ENCODE measurements around the gene ATRX.
A peak's percentile ranks its signal among the peaks of the same experiment; 100 is the strongest.
"Not testable (repeated sequence)": the region's sequence is repeated elsewhere in the genome, so short reads cannot be mapped to it uniquely, and the experiment has no call there.

Gene ATRX

GRCh38 chrX:77785486-77786364 lies at the start of gene ATRX:
TSS of gene ATRX (minus strand) at chrX:77786216. CDS start at chrX:77786001, 215 bp downstream.
- peak; percentile 76 for DNase-seq

- DNase-seq: not testable (repeated sequence)
Observed at GRCh38 chrX:77831544-77831943, 45.5 kb upstream of the ATRX start.

- not testable (repeated sequence) for DNase-seq
Observed at GRCh38 chrX:77821989-77822388, 36.0 kb upstream of the ATRX start.

GRCh38 chrX:77820091-77820727 lies 34.2 kb upstream of the ATRX start:
- no peak for DNase-seq

- no peak for DNase-seq
Observed at GRCh38 chrX:77814210-77814609, 28.2 kb upstream of the ATRX start.

- no peak for DNase-seq
Observed at GRCh38 chrX:77802201-77802600, 16.2 kb upstream of the ATRX start.

- no peak for DNase-seq
Observed at GRCh38 chrX:77795124-77795523, 9.1 kb upstream of the ATRX start.

- DNase-seq: no peak
Observed at GRCh38 chrX:77793946-77794345, 7.9 kb upstream of the ATRX start.

- peak; percentile 19 for DNase-seq
Observed at GRCh38 chrX:77788050-77788449, 2.0 kb upstream of the ATRX start.

- no peak for DNase-seq
Observed at GRCh38 chrX:77786365-77786680, 307 bp upstream of the ATRX start.

GRCh38 chrX:77779695-77780094 lies 6.3 kb downstream of the ATRX start:
- no peak for DNase-seq

- DNase-seq: no peak
Observed at GRCh38 chrX:77776659-77777058, 9.4 kb downstream of the ATRX start.

- no peak for DNase-seq
Observed at GRCh38 chrX:77771601-77772000, 14.4 kb downstream of the ATRX start.

GRCh38 chrX:77768787-77769186 lies 17.2 kb downstream of the ATRX start:
- no peak for DNase-seq

- DNase-seq: not testable (repeated sequence)
Observed at GRCh38 chrX:77766212-77766611, 19.8 kb downstream of the ATRX start.

GRCh38 chrX:77755561-77755960 lies 30.5 kb downstream of the ATRX start:
- no peak for DNase-seq

- not testable (repeated sequence) for DNase-seq
Observed at GRCh38 chrX:77753942-77754341, 32.1 kb downstream of the ATRX start.

GRCh38 chrX:77749695-77750094 lies 36.3 kb downstream of the ATRX start:
- DNase-seq: no peak

- no peak for DNase-seq
Observed at GRCh38 chrX:77743720-77744119, 42.3 kb downstream of the ATRX start.

- no peak for DNase-seq
Observed at GRCh38 chrX:77742788-77743476, 43.1 kb downstream of the ATRX start.

GRCh38 chrX:77740376-77740905 lies 45.6 kb downstream of the ATRX start:
- no peak for DNase-seq

GRCh38 chrX:77733342-77733741 lies 52.7 kb downstream of the ATRX start:
- no peak for DNase-seq

- DNase-seq: no peak
Observed at GRCh38 chrX:77731821-77732419, 54.1 kb downstream of the ATRX start.

All from stimulated activated CD4-positive, alpha-beta T cell treated with anti-CD3 and anti-CD28 coated beads, Interleukin-4, amount 100 ng/mL, for 24 hours (primary cell).